BJ (cell line): Measurements from ENCODE around the gene RGS6. TPM values are rescaled to one million over a fixed set of nuclear protein-coding genes. Genes with fewer than 3 reads are reported as not detected.

Experiments
- CTCF ChIA-PET: fragments of 350-600 bp; formaldehyde crosslinking; extraction: SDS; loops from one replicate; lab custom pipeline; 2021; ENCODE audit warnings: antibody characterized with exemption, inconsistent platforms; lab: Yijun Ruan, JAX
- POLR2A ChIA-PET: fragments of 300-600 bp; sonication (Branson Sonifier 250); formaldehyde crosslinking; extraction: SDS; loops from one replicate; lab custom pipeline; 2021; ENCODE audit warnings: antibody characterized with exemption; lab: Charles Lee
- DNase-seq: peaks from one replicate; pipeline ENCODE4 v3.0.0-alpha.2; 2011; ENCODE audit warnings: low read depth
- H3K27me3 ChIP-seq: 2 replicates; pipeline ENCODE4 v1.6.0; 2011; ENCODE audit warnings: low read length; ENCODE audit not compliant: control insufficient read depth, insufficient read depth
- H3K36me3 ChIP-seq: 2 replicates; pipeline ENCODE4 v1.5.1; 2011; ENCODE audit warnings: low read length; ENCODE audit not compliant: control insufficient read depth, insufficient read depth
- H3K4me3 ChIP-seq: 2 replicates; pipeline ENCODE4 v1.5.1; 2011; ENCODE audit warnings: low read depth, mild to moderate bottlenecking, control low read depth, low read length
- polyA plus RNA-seq: library from polyadenylated mRNA; depleted of rRNA; stranded (reverse); fragments of >200 nt; gene quantifications from 2 replicates; pipeline ENCODE4 v1.2.3, GENCODE V29; 2011
- TF ChIP-seq, protein P1 (sequence below): IDR thresholded peaks from 2 replicates; pipeline ENCODE4 v1.5.1; 2011; ENCODE audit warnings: low read depth, mild to moderate bottlenecking, control low read depth, inconsistent platforms, low read length, moderate library complexity; ENCODE audit not compliant: insufficient read depth

The RGS6 gene
- polyA plus RNA-seq, 1 experiment: not detected

DNA sequence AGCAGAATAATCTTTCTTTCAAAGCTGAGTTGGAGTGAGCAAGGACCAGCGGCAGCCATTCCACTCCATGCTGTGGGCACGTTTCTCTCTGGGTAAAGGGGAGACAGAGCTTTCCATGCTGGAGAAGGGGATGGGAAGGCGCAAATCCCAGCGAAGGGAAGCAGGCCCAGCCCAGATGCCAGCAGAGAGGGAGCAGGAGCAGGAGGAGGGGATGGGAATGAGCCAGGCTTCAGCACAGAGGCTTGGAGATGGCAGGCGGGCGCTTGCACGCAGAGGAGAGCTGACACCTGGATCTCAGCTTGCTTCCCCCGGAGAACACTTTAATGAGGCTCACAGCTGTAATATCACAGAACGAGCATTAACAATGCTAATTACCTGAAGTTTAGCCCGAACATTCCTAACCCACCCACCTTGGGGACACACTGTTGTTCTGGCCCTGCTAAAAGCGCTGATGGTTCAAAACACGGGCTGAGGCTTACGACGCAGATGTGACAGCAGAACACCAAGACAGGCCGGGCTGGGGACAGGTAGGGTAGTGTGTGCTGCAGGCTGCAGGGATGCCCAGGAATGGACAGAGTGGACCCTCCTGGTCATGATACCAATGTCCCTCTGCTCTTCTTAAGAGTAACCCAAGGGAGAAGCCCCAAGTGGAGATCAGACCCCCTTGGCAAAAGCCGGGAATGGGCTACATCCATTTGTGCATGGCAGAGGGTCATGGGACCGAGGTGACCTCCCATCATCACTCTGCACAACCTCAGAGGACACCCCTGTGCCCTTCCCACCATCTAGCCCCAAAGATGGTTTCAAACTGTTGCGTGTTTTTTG lies 673.1 kb downstream of the RGS6 start:
- H3K36me3 ChIP-seq: no peaks in the 10 kb centered on the region
- H3K27me3 ChIP-seq: no peaks in the 10 kb centered on the region
- H3K4me3 ChIP-seq: no peak overlapping the region
- TF ChIP-seq, protein P1, sequence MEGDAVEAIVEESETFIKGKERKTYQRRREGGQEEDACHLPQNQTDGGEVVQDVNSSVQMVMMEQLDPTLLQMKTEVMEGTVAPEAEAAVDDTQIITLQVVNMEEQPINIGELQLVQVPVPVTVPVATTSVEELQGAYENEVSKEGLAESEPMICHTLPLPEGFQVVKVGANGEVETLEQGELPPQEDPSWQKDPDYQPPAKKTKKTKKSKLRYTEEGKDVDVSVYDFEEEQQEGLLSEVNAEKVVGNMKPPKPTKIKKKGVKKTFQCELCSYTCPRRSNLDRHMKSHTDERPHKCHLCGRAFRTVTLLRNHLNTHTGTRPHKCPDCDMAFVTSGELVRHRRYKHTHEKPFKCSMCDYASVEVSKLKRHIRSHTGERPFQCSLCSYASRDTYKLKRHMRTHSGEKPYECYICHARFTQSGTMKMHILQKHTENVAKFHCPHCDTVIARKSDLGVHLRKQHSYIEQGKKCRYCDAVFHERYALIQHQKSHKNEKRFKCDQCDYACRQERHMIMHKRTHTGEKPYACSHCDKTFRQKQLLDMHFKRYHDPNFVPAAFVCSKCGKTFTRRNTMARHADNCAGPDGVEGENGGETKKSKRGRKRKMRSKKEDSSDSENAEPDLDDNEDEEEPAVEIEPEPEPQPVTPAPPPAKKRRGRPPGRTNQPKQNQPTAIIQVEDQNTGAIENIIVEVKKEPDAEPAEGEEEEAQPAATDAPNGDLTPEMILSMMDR: no peak
- POLR2A ChIA-PET: no interaction called here
- no peak for DNase-seq
- CTCF ChIA-PET: no interaction called here

DNA sequence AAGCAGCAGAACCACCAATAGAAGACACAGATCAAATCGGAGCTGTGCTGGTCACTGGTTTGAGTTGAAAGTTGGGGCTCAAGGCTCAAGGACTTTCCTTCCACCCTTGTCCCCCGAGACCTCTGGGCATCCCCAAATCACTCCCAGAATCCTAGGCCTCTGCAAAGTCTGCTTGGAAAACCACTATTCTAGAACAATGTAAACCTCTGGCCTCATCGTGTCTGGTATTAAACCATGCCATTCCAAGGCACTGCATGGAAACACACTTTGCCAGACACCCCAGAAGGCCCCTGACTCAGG lies 673.6 kb downstream of the RGS6 start:
- Histone ChIP-seq H3K27me3 (no peaks in the 10 kb centered on the region), H3K4me3 (no peak overlapping the region), H3K36me3 (no peaks in the 10 kb centered on the region)
- CTCF ChIA-PET: no interaction called here
- POLR2A ChIA-PET: no interaction called here
- DNase-seq: no peak
- TF ChIP-seq, protein P1: no peak

DNA sequence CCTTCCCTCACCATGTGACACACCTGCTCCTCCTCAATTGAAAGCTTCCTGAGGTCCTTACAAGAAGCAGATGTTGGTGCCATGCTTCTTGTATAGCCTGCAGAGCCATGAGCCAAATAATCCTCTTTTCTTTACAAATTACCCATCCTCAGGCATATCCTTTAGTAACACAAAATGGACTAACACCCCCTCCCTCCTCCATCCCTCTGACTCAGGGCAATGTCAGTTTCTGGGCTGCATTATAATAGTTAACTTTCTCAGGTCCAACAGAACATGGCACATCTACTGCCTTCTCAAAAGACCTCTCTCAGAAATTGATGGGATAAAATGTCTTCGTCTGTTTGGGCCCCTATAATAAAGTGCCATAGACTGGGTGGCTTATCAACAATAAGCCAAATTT lies 674.6 kb downstream of the RGS6 start:
- Histone ChIP-seq H3K36me3 (no peaks in the 10 kb centered on the region), H3K4me3 (no peak overlapping the region), H3K27me3 (no peaks in the 10 kb centered on the region)
- CTCF ChIA-PET: no interaction called here
- no peak for DNase-seq
- POLR2A ChIA-PET: no interaction called here
- TF ChIP-seq, protein P1: no peak

DNA sequence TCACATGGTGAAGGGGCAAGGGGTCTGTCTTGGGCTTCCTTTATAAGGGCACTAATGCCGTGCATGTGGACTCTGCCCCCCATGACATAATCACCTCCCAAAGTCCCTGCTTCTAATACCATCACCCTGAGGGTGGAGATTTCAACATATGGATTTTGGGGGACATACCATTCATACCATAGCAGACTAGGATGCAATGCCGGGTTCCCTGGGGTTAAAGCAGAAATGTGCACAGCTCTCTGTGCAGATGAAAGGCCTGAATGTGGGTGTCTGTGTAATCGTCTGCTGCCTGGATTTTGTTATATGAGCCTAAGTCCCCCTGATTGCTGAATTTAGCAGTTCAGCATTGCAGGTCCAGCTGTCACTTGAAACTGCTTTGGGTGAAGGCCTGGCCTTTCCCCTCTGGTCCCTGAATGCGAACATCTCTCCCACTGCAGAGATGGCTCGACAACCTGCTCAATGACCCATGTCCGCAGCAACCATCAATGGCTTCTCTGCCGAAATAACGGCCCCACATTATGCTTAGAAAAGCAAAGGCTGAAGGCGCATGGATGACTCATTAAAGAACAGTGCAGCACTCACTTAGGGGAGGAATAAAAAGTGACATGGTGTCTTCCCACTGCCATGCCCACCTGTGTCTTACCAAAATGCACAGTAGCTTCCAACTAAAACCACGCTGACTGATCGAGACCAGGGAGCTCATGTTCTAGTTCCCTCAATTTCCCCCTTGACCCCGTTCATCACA lies 675.3 kb downstream of the RGS6 start:
- Histone ChIP-seq H3K36me3 (no peaks in the 10 kb centered on the region), H3K4me3 (no peak overlapping the region), H3K27me3 (no peaks in the 10 kb centered on the region)
- TF ChIP-seq, protein P1: no peak
- CTCF ChIA-PET: interaction anchor here (0.6 to 1.9 kb wide), 5 partner anchors 10 to 213 kb away, joined by 3 to 6 read pairs (median 4); no protein-coding TSS in a partner anchor
- POLR2A ChIA-PET: interaction anchor here (0.6 kb wide), 1 partner anchor 68 kb away, joined by 6 read pairs; no protein-coding TSS in a partner anchor
- DNase-seq: no peak
